Suprapubic skin (tissue), 4 donors: ENCODE measurements around the gene HINT2. TPM values are rescaled to one million over a fixed set of nuclear protein-coding genes. Genes with fewer than 3 reads are reported as not detected.

Source experiments
- DNase-seq, 2 donors: peaks; one replicate each; pipeline ENCODE4 v3.0.0-alpha.2; 2019; ENCODE audit warnings: low spot score in 2 of 2
- H3K27ac ChIP-seq: fragments of 200-600 bp; sonication (generic); one replicate; pipeline ENCODE4 v1.5.1; 2019
- H3K27me3 ChIP-seq: fragments of 200-600 bp; sonication (generic); one replicate; pipeline ENCODE4 v1.5.1; 2019
- H3K36me3 ChIP-seq: fragments of 200-600 bp; sonication (generic); one replicate; pipeline ENCODE4 v1.5.1; 2019
- H3K4me1 ChIP-seq: fragments of 200-600 bp; sonication (generic); one replicate; pipeline ENCODE4 v1.5.1; 2019
- H3K4me3 ChIP-seq: fragments of 200-600 bp; sonication (generic); one replicate; pipeline ENCODE4 v1.5.1; 2019; ENCODE audit warnings: mild to moderate bottlenecking
- H3K9me3 ChIP-seq: fragments of 200-600 bp; sonication (generic); one replicate; pipeline ENCODE4 v1.5.1; 2019
- EP300 ChIP-seq: sonication (generic); formaldehyde crosslinking; IDR thresholded peaks from one replicate; pipeline ENCODE4 v1.6.1; 2017; ENCODE audit warnings: antibody characterized with exemption
- POLR2A ChIP-seq, 2 donors: fragments of 450-650 bp; IDR thresholded peaks; one replicate each; pipeline ENCODE4 v1.6.1; 2017; ENCODE audit warnings: antibody characterized with exemption in 2 of 2, mild to moderate bottlenecking in 2 of 2, moderate library complexity in 2 of 2
- POLR2AphosphoS5 ChIP-seq, 3 donors: sonication (generic); formaldehyde crosslinking; IDR thresholded peaks; one replicate each; pipeline ENCODE4 v1.6.1; 2017; ENCODE audit warnings: antibody characterized with exemption in 3 of 3
- WGBS: methylation state at CpG from one replicate; pipeline ENCODE4 v1.1.5; 2018; 5-methylcytosine and 5-hydroxymethylcytosine counted together
- total RNA-seq, 4 donors: library from RNA; depleted of rRNA; stranded (reverse); fragments of >200 nt; gene quantifications; one replicate each; pipeline ENCODE4 v1.1.0, GENCODE V29; 2016
- TF ChIP-seq, protein P1 (sequence below), 2 donors: fragments of 200-600 bp in 1 of 2; fragments of 450-650 bp in 1 of 2; sonication (generic) in 1 of 2; IDR thresholded peaks; one replicate each; pipeline ENCODE4 v1.5.1; 2016 to 2019; ENCODE audit warnings: antibody characterized with exemption in 2 of 2, mild to moderate bottlenecking in 1 of 2, moderate library complexity in 1 of 2

Gene HINT2
- total RNA-seq, 4 donors from 2014 or later, result 9.5 to 34.9 (median 25.3) TPM

- no peak for DNase-seq
- WGBS, result 68% methylated on average over 1 of the region's 1 CpG
- Histone ChIP-seq H3K27me3 (no peaks in the 10 kb centered on the region), H3K9me3 (no peaks in the 10 kb centered on the region), H3K4me1 (peaks cover 31% of the 10 kb centered on the region), H3K4me3 (no peak overlapping the region), H3K36me3 (no peaks in the 10 kb centered on the region), H3K27ac (no peak overlapping the region)
- TF ChIP-seq POLR2A (IDR thresholded peaks at IDR 0.05) (no peak), EP300 (no peak), POLR2AphosphoS5 (IDR thresholded peaks at IDR 0.05) (no peak)
- TF ChIP-seq, protein P1, sequence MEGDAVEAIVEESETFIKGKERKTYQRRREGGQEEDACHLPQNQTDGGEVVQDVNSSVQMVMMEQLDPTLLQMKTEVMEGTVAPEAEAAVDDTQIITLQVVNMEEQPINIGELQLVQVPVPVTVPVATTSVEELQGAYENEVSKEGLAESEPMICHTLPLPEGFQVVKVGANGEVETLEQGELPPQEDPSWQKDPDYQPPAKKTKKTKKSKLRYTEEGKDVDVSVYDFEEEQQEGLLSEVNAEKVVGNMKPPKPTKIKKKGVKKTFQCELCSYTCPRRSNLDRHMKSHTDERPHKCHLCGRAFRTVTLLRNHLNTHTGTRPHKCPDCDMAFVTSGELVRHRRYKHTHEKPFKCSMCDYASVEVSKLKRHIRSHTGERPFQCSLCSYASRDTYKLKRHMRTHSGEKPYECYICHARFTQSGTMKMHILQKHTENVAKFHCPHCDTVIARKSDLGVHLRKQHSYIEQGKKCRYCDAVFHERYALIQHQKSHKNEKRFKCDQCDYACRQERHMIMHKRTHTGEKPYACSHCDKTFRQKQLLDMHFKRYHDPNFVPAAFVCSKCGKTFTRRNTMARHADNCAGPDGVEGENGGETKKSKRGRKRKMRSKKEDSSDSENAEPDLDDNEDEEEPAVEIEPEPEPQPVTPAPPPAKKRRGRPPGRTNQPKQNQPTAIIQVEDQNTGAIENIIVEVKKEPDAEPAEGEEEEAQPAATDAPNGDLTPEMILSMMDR (IDR thresholded peaks at IDR 0.05), result no peak
Measured at GRCh38 chr9:35816708-35817107, 1.9 kb upstream of the HINT2 start.

DNA sequence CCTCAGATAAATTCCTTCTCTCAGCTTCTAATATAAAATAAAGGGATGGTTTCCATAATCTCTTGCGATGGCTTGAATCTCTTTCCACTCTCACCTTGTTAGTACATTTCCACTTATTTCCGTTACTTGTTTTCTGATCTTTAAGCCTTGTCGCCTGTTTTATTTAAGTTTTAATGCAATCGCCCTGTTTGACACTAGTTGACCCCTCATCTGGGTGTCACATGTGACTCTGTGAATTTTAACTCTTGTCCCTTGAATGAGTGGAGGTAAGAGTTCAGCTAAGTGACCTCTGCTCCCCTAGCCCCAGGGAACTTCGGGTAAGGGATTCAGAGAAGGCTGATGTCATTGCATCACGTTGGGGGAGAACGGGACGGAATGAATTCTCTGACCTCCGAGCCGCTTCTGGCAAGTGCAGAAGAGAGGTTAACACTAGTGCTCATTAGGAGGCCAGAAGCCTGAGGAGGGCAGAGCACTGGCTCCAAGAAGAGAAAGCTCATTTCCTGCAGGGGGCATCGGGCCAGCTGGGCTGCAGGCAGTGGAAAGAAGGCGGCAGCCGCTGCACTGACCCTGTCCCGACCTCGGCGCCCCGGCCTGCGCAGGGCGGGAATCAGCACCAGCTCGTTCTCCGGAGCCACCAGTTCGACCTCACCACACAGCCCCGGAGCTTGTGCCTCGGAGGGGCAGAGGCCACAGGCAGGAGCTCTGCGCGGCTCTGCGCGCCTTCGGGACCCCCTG lies 569 bp downstream of the HINT2 start:
- peak; percentile 85 to 86 for DNase-seq
- Histone ChIP-seq H3K36me3 (no peaks in the 10 kb centered on the region), H3K4me1 (peaks cover 36% of the 10 kb centered on the region), H3K9me3 (no peaks in the 10 kb centered on the region), H3K27me3 (no peaks in the 10 kb centered on the region), H3K27ac (peak overlapping the region; percentile 92), H3K4me3 (peak overlapping the region; percentile 72)
- 11% methylated on average over 17 of the region's 29 CpGs for WGBS
- TF ChIP-seq, protein P1 (IDR thresholded peaks at IDR 0.05), result peak in 1 of 2 donors; percentile 25
- no peak for TF ChIP-seq POLR2AphosphoS5 (IDR thresholded peaks at IDR 0.05)

- TF ChIP-seq POLR2AphosphoS5 (IDR thresholded peaks at IDR 0.05), result no peak
- no peak for TF ChIP-seq POLR2A (IDR thresholded peaks at IDR 0.05)
- TF ChIP-seq, protein P1 (IDR thresholded peaks at IDR 0.05), result peak in 1 of 2 donors; percentile 24
- no peak for TF ChIP-seq EP300
- 81% methylated on average over 9 of the region's 10 CpGs for WGBS
- Histone ChIP-seq H3K27me3 (no peaks in the 10 kb centered on the region), H3K36me3 (peaks cover 3% of the 10 kb centered on the region), H3K4me3 (peak overlapping the region; percentile 72), H3K27ac (peak overlapping the region; percentile 92), H3K9me3 (no peaks in the 10 kb centered on the region), H3K4me1 (peaks cover 36% of the 10 kb centered on the region)
- no peak for DNase-seq
Measured at GRCh38 chr9:35813434-35814105, 1.3 kb downstream of the HINT2 start.

- Histone ChIP-seq H3K27ac (peak within 1 kb of the TSS; percentile 62), H3K4me3 (peak within 1 kb of the TSS; percentile 55), H3K9me3 (no peaks in the 10 kb centered on the region), H3K27me3 (no peaks in the 10 kb centered on the region), H3K36me3 (peaks cover 11% of the 10 kb centered on the region), H3K4me1 (peaks cover 36% of the 10 kb centered on the region)
- peak; percentile 95 to 96 for DNase-seq
- WGBS, result 4% methylated on average over 13 of the region's 28 CpGs
- TF ChIP-seq, protein P1 (IDR thresholded peaks at IDR 0.05), result no peak
- TF ChIP-seq EP300 (no peak), POLR2A (IDR thresholded peaks at IDR 0.05) (no peak)
Measured at GRCh38 chr9:35812025-35812602, 2.7 kb downstream of the HINT2 start, which contains the start of gene SPAG8. TSS of gene SPAG8 (minus strand) at chr9:35812262. CDS start at chr9:35812147, 115 bp downstream.
